Mucosa of descending colon (tissue), 3 donors: Measurements from ENCODE around the gene CHRNB1. TPM values are rescaled to one million over a fixed set of nuclear protein-coding genes. Genes with fewer than 3 reads are reported as not detected.

Experiments used
- ATAC-seq: fragments of 200-7000 bp; cut with Tn5 transposase; one replicate; pipeline ENCODE4 v1.9.1; 2020; ENCODE audit warnings: mild to moderate bottlenecking, moderate library complexity
- DNase-seq, 3 donors: peaks; one replicate each; pipeline ENCODE4 v3.0.0-alpha.2; 2020
- H3K36me3 ChIP-seq: fragments of 200-600 bp; one replicate; pipeline ENCODE4 v1.8.0; 2021; ENCODE audit warnings: low read depth, mild to moderate bottlenecking
- H3K4me1 ChIP-seq: fragments of 200-600 bp; one replicate; pipeline ENCODE4 v1.8.0; 2021; ENCODE audit warnings: low read depth, mild to moderate bottlenecking
- H3K4me3 ChIP-seq: fragments of 200-600 bp; one replicate; pipeline ENCODE4 v1.8.0; 2021; ENCODE audit warnings: mild to moderate bottlenecking
- H3K9me3 ChIP-seq: fragments of 200-600 bp; one replicate; pipeline ENCODE4 v1.8.0; 2021; ENCODE audit warnings: mild to moderate bottlenecking
- CTCF ChIP-seq: fragments of 200-600 bp; IDR thresholded peaks from one replicate; pipeline ENCODE4 v1.8.0; 2022; ENCODE audit warnings: antibody characterized with exemption, mild to moderate bottlenecking
- intact Hi-C, 2 donors: fragments of 100-400 bp; cut with DNase I in 1 of 2; cut with micrococcal nuclease in 1 of 2; formaldehyde crosslinking; loops; one replicate each; pipeline versions ENCODE4 v1.11.0 to v1.11.1; 2022; cut with DNase I, micrococcal nuclease
- total RNA-seq, 3 donors: library from RNA; stranded (reverse); fragmentation: NEBNext Ultra II Directional in 2 of 3; extraction: Animal tissue kit (Norgen Biotek cat#: 25700) in 2 of 3; gene quantifications; one replicate each; pipeline versions ENCODE4 v1.2.1 to v1.2.4, GENCODE V29; 2021 to 2023
- donor health status: DM: no; HTN: no; CAD: no; lungs with moderate emphysema.
- donor health status: DM: no; HTN: no; CAD: no.
- donor health status: DM: no; HTN: yes; CAD: no.

The CHRNB1 gene
- total RNA-seq, 3 donors from 2014 or later, result 6.0 to 8.3 (median 7.7) TPM

GRCh38 chr17:7476494-7476893 is 31.6 kb downstream of the CHRNB1 start:
- intact Hi-C loops, result no loop called here
- peak in 1 of 3 donors; percentile 18 for DNase-seq
- H3K4me3 ChIP-seq, result no peak overlapping the region
- ATAC-seq, result no peak
- no peak for TF ChIP-seq CTCF
- no peaks in the 10 kb centered on the region for H3K36me3 ChIP-seq
- no peaks in the 10 kb centered on the region for H3K9me3 ChIP-seq
- H3K4me1 ChIP-seq, result peaks cover 10% of the 10 kb centered on the region

GRCh38 chr17:7476951-7477350 is 32.1 kb downstream of the CHRNB1 start:
- Histone ChIP-seq H3K36me3 (no peaks in the 10 kb centered on the region), H3K4me1 (peaks cover 10% of the 10 kb centered on the region), H3K4me3 (no peak overlapping the region), H3K9me3 (no peaks in the 10 kb centered on the region)
- TF ChIP-seq CTCF, result no peak
- no peak for DNase-seq
- intact Hi-C loops, result no loop called here
- no peak for ATAC-seq

- DNase-seq (peak; percentile 37 to 73 (median 56)), ATAC-seq (no peak)
- no peaks in the 10 kb centered on the region for H3K36me3 ChIP-seq
- intact Hi-C loops, result no loop called here
- H3K4me1 ChIP-seq, result peaks cover 13% of the 10 kb centered on the region
- H3K9me3 ChIP-seq, result no peaks in the 10 kb centered on the region
- no peak overlapping the region for H3K4me3 ChIP-seq
- no peak for TF ChIP-seq CTCF
Observed at GRCh38 chr17:7477392-7478275, 32.8 kb downstream of the CHRNB1 start.

GRCh38 chr17:7478276-7479212 is 33.7 kb downstream of the CHRNB1 start:
- TF ChIP-seq CTCF, result no peak
- intact Hi-C loops, result no loop called here
- ATAC-seq (peak; percentile 36), DNase-seq (peak; percentile 64 to 81 (median 77))
- Histone ChIP-seq H3K4me1 (peaks cover 21% of the 10 kb centered on the region), H3K36me3 (no peaks in the 10 kb centered on the region), H3K4me3 (peak overlapping the region; percentile 80), H3K9me3 (no peaks in the 10 kb centered on the region)

- peak; percentile 20 for ATAC-seq
- Histone ChIP-seq H3K4me1 (peaks cover 21% of the 10 kb centered on the region), H3K4me3 (peak within 1 kb of the TSS; percentile 80), H3K9me3 (no peaks in the 10 kb centered on the region), H3K36me3 (no peaks in the 10 kb centered on the region)
- intact Hi-C loops, result no loop called here
- no peak for TF ChIP-seq CTCF
- peak; percentile 66 to 76 (median 75) for DNase-seq
Observed at GRCh38 chr17:7479213-7480088, 34.6 kb downstream of the CHRNB1 start, which contains the start of gene ZBTB4. Gene ZBTB4 (minus strand): TSS chr17:7479631. CDS start chr17:7466801, 12,830 bp downstream.
